K562 (cell line): ENCODE results near the gene RNF19B. TPM values are rescaled to one million over a fixed set of nuclear protein-coding genes. Genes with fewer than 3 reads are reported as not detected.

ENCODE experiments used
- ATAC-seq: fragments of 200-7000 bp; cut with Tn5 transposase; 3 replicates; pipeline ENCODE4 v1.9.1; 2020; ENCODE audit warnings: moderate library complexity
- BruUV-seq: library from RNA; stranded (reverse); fragments of 400-500 nt; replicated peaks from 2 replicates; lab custom pipeline; 2021; lab: Mats Ljungman, UMichigan
- CTCF ChIA-PET: fragments of 300-600 bp; formaldehyde crosslinking; extraction: SDS; loops from one replicate; lab custom pipeline; 2021; ENCODE audit warnings: low intra/inter-chr PET ratio; lab: Yijun Ruan, JAX
- POLR2A ChIA-PET: fragments of 300-600, 350-650 bp; sonication (Branson Sonifier 250); formaldehyde crosslinking; extraction: SDS; loops from one replicate; lab custom pipeline; 2021; ENCODE audit warnings: antibody characterized with exemption, inconsistent platforms; lab: Yijun Ruan, JAX
- DNase-seq, 4 experiments: peaks; one replicate each; pipeline versions ENCODE4 v3.0.0 to v3.0.0-alpha.2; 2011 to 2018; ENCODE audit warnings: low spot score in 3 of 4, mixed read lengths in 3 of 4; ENCODE audit errors: extremely low read depth in 1 of 4
- FAIRE-seq: peaks from 2 replicates; lab custom pipeline; 2011; peaks lifted over from hg19 to GRCh38; lab: Jason Lieb, UNC
- H2AFZ ChIP-seq: 2 replicates; pipeline ENCODE4 v1.6.0; 2011; ENCODE audit warnings: low read depth, low read length, control low read depth, inconsistent platforms
- H3K27ac ChIP-seq: fragments of 200-600 bp; 3 replicates; pipeline ENCODE4 v1.8.0; 2011; ENCODE audit warnings: low read depth, mild to moderate bottlenecking, control low read depth, inconsistent platforms, low read length, moderate library complexity, mixed read lengths; ENCODE audit errors: extremely low read depth
- H3K27me3 ChIP-seq, 2 experiments: fragments of 300-600 bp in 1 of 2; 2 replicates in 1 of 2; 3 replicates in 1 of 2; pipeline versions ENCODE4 v1.6.0 to v1.8.0; 2011; ENCODE audit warnings: inconsistent platforms in 2 of 2, low read length in 2 of 2, mild to moderate bottlenecking in 1 of 2, mixed read lengths in 1 of 2, moderate library complexity in 1 of 2; ENCODE audit not compliant: control insufficient read depth in 2 of 2, insufficient read depth in 2 of 2
- H3K36me3 ChIP-seq: fragments of 300-600 bp; 3 replicates; pipeline ENCODE4 v1.8.0; 2011; ENCODE audit warnings: mild to moderate bottlenecking, low read length, inconsistent platforms; ENCODE audit not compliant: control insufficient read depth, insufficient read depth
- H3K4me1 ChIP-seq, 2 experiments: fragments of 200-600 bp in 1 of 2; replicated peaks in 1 of 2; 2 replicates in 1 of 2; 3 replicates in 1 of 2; pipeline versions ENCODE4 v1.5.1 to v1.8.0; 2011; ENCODE audit warnings: inconsistent platforms in 2 of 2, low read length in 2 of 2, mild to moderate bottlenecking in 1 of 2, mixed read lengths in 1 of 2, moderate library complexity in 1 of 2; ENCODE audit not compliant: control insufficient read depth in 2 of 2, insufficient read depth in 2 of 2
- H3K4me2 ChIP-seq: 2 replicates; pipeline ENCODE4 v1.6.1; 2011; ENCODE audit warnings: low read length, control low read depth, inconsistent platforms, mixed read lengths; ENCODE audit not compliant: insufficient read depth
- H3K4me3 ChIP-seq: fragments of 200-600 bp; sonication (generic), shearing (Covaris generic); 2 replicates; pipeline ENCODE4 v1.5.1; 2016; ENCODE audit warnings: control low read depth, inconsistent platforms
- H3K79me2 ChIP-seq: fragments of 200-600 bp; 3 replicates; pipeline ENCODE4 v1.8.0; 2011; ENCODE audit warnings: low read length, inconsistent platforms; ENCODE audit not compliant: control insufficient read depth, insufficient read depth
- H3K9ac ChIP-seq, 2 experiments: 2 replicates each; pipeline versions ENCODE4 v1.6.0 to v1.6.1; 2011; ENCODE audit warnings: low read depth in 2 of 2, low read length in 2 of 2, control low read depth in 1 of 2, inconsistent platforms in 1 of 2, mild to moderate bottlenecking in 1 of 2, mixed read lengths in 1 of 2; ENCODE audit not compliant: insufficient read depth in 1 of 2
- H3K9me1 ChIP-seq: one replicate; pipeline ENCODE4 v1.6.0; 2011; ENCODE audit warnings: inconsistent platforms, mild to moderate bottlenecking, low read length, moderate library complexity; ENCODE audit not compliant: control insufficient read depth, insufficient read depth
- H3K9me3 ChIP-seq: replicated peaks from 2 replicates; pipeline ENCODE4 v1.5.1; 2011; ENCODE audit warnings: low read depth, low read length, inconsistent platforms; ENCODE audit not compliant: control insufficient read depth, insufficient read depth
- H4K20me1 ChIP-seq: replicated peaks from 2 replicates; pipeline ENCODE4 v1.6.1; 2011; ENCODE audit warnings: low read length, inconsistent platforms, mixed read lengths; ENCODE audit not compliant: control insufficient read depth, insufficient read depth
- C11orf30 ChIP-seq: fragments of 450-650 bp; IDR thresholded peaks from 2 replicates; pipeline ENCODE4 v1.6.1; 2016; ENCODE audit warnings: low read depth, mild to moderate bottlenecking
- CBX1 ChIP-seq: sonication (generic); IDR thresholded peaks from 2 replicates; pipeline ENCODE4 v1.6.1; 2016; ENCODE audit warnings: antibody characterized with exemption, low read depth, mild to moderate bottlenecking
- FUS ChIP-seq: fragments of 200-400 bp; formaldehyde crosslinking; optimal IDR thresholded peaks from 2 replicates; pipeline ENCODE3; 2017; ENCODE audit warnings: low read depth, low read length
- HSF4 ChIP-seq: fragments of 250-450 bp; sonication (Bioruptor Pico); IDR thresholded peaks from 2 replicates; pipeline ENCODE4 v2.1.2; 2022; ENCODE audit warnings: mild to moderate bottlenecking, moderate library complexity, borderline replicate concordance
- MCM5 ChIP-seq: fragments of 450-650 bp; IDR thresholded peaks from 2 replicates; pipeline ENCODE4 v1.6.1; 2016; ENCODE audit warnings: low read depth
- SP1 ChIP-seq: sonication (generic); formaldehyde crosslinking; IDR thresholded peaks from 2 replicates; pipeline ENCODE4 v1.8.1; 2022; ENCODE audit warnings: mild to moderate bottlenecking, missing genetic modification reagents
- XRCC5 ChIP-seq: fragments of 200-400 bp; formaldehyde crosslinking; IDR thresholded peaks from 2 replicates; pipeline ENCODE4 v1.6.1; 2017; ENCODE audit warnings: low read depth, mild to moderate bottlenecking, low read length
- ZNF444 ChIP-seq: fragments of 250-450 bp; sonication (Bioruptor Pico); IDR thresholded peaks from 2 replicates; pipeline ENCODE4 v1.4.0; 2020; ENCODE audit warnings: mild to moderate bottlenecking, moderate library complexity
- WGBS: fragments of 100-300 bp; shearing (Covaris generic); methylation state at CpG from one replicate; pipeline ENCODE4 v1.1.6; 2016; ENCODE audit warnings: low coverage, mixed read lengths; ENCODE audit not compliant: insufficient coverage; ENCODE audit errors: missing lambda C conversion rate; 5-methylcytosine and 5-hydroxymethylcytosine counted together
- in situ Hi-C: fragments of 300-500 bp; cut with MboI; formaldehyde crosslinking; loops from 4 replicates; pipeline ENCODE4 v1.15.0; 2018; ENCODE audit warnings: inconsistent platforms, mixed read lengths
- intact Hi-C: fragments of 100-400 bp; cut with micrococcal nuclease; formaldehyde crosslinking; loops from 2 replicates; pipeline ENCODE4 v1.14.2; 2022
- polyA plus RNA-seq, 8 experiments: library from polyadenylated mRNA; depleted of rRNA in 4 of 8; stranded (reverse) in 5 of 8; unstranded in 3 of 8; fragments of >200 nt; fragmentation: Nextera tagmentation in 2 of 8; fragmentation: Illumina TruSeq in 1 of 8; extraction: Ambion mirVana in 2 of 8; extraction: Trizol in 1 of 8; gene quantifications; 2 replicates each; pipeline versions ENCODE4 v1.2.1 to v1.2.3, GENCODE V29; 2011 to 2014; ENCODE audit warnings: inconsistent platforms in 1 of 8, missing spikeins in 1 of 8
- total RNA-seq, 7 experiments: library from RNA; depleted of rRNA in 6 of 7; stranded (reverse); fragments of >200 nt in 6 of 7; fragmentation: Illumina TruSeq in 2 of 7; extraction: Trizol in 2 of 7; gene quantifications; 2 replicates each; pipeline versions ENCODE4 v1.2.1 to v1.2.3, GENCODE V29; 2011 to 2021; ENCODE audit warnings: low replicate concordance in 1 of 7
- TF ChIP-seq, protein P1 (sequence below): fragments of 450-650 bp; formaldehyde crosslinking; conservative IDR thresholded peaks from 2 replicates; pipeline ENCODE4 v1.4.0; 2022; ENCODE audit warnings: mild to moderate bottlenecking, missing genetic modification characterization
- TF ChIP-seq, protein P2 (sequence below): fragments of 450-650 bp; formaldehyde crosslinking; IDR thresholded peaks from 2 replicates; pipeline ENCODE4 v1.4.0; 2020; ENCODE audit warnings: mild to moderate bottlenecking, moderate library complexity

The RNF19B gene
- total and polyA plus RNA-seq, 9 of the 15 experiments (the other 6 are each of a cell fraction or from before 2014, with no cell fraction given): 2.6 to 14.9 (median 10.1) TPM

DNA sequence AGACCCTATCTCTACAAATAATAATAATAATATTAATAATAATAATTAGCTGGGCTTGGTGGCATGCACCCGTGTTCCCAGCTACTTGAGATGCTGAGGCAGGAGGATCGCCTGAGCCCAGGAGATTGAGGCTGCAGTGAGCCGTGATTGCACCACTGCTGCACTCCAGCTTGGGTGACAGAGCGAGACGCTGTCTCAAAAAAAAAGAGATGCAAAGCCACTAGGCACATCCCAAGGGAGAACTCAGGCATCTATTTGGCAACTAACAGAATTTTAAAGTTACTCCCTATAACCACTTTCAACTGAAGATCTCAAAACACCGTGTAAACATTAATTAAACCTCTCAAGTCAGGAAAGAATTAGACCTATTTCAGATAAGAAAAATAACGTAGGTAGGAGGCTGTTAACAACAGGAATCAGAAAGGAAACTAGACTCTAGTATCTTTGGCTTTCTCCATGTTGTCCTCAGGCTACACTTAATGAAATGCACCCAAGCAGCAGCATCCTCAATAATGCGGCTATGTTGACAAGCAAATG lies 3.7 kb downstream of the RNF19B start (continued):
- TF ChIP-seq, protein P1, sequence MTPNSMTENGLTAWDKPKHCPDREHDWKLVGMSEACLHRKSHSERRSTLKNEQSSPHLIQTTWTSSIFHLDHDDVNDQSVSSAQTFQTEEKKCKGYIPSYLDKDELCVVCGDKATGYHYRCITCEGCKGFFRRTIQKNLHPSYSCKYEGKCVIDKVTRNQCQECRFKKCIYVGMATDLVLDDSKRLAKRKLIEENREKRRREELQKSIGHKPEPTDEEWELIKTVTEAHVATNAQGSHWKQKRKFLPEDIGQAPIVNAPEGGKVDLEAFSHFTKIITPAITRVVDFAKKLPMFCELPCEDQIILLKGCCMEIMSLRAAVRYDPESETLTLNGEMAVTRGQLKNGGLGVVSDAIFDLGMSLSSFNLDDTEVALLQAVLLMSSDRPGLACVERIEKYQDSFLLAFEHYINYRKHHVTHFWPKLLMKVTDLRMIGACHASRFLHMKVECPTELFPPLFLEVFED (CRISPR knock-in tag): no peak
- TF ChIP-seq MCM5: no peak

DNA sequence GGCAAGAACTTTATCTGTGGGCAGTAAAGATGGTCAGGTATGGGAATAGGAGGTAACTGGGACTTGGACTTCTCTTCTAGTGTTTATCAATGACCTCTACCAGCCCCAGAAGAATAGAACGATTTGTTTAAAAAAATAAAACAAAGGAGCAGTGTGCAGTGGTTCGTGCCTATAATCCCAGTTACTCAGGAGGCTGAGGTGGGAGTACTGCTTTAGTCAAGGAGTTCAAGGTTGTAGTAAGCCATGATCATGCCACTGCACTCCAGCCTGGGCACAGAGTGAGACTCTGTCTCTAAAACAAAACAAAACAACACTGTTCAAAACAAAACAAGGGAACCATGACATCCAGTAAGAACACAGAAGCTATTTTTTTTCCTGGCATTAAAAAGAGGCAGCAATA lies 4.3 kb downstream of the RNF19B start:
- Histone ChIP-seq H3K4me3 (no peak overlapping the region), H3K4me2 (no peak overlapping the region), H3K9me3 (no peaks in the 10 kb centered on the region), H3K4me1 (peaks cover 14 to 27% of the 10 kb centered on the region in 2 experiments), H4K20me1 (peaks cover 19% of the 10 kb centered on the region), H3K27ac (no peak overlapping the region), H3K79me2 (peaks cover 38% of the 10 kb centered on the region), H3K36me3 (no peaks in the 10 kb centered on the region), H2AFZ (no peak overlapping the region), H3K9ac (no peak overlapping the region), H3K27me3 (no peaks in the 10 kb centered on the region), H3K9me1 (no peaks in the 10 kb centered on the region)
- no TSS peak for BruUV-seq
- in situ Hi-C loops: no loop called here
- FAIRE-seq (no peak), DNase-seq (no peak), ATAC-seq (no peak)
- CTCF ChIA-PET: no interaction called here
- POLR2A ChIA-PET: interaction anchor here (0.7 kb wide), 1 partner anchor 10 kb away, joined by 3 read pairs; no protein-coding TSS in a partner anchor
- 26% methylated on average over 2 of the region's 2 CpGs for WGBS
- intact Hi-C loops: loop anchor here (5.0 kb wide), 1 partner anchor 47 kb away; no protein-coding TSS in a partner anchor
- TF ChIP-seq ZNF444 (no peak), CBX1 (no peak), XRCC5 (no peak), FUS (no peak), HSF4 (CRISPR knock-in tag) (no peak), SP1 (CRISPR knock-in tag) (no peak), C11orf30 (no peak)
- TF ChIP-seq, protein P2, sequence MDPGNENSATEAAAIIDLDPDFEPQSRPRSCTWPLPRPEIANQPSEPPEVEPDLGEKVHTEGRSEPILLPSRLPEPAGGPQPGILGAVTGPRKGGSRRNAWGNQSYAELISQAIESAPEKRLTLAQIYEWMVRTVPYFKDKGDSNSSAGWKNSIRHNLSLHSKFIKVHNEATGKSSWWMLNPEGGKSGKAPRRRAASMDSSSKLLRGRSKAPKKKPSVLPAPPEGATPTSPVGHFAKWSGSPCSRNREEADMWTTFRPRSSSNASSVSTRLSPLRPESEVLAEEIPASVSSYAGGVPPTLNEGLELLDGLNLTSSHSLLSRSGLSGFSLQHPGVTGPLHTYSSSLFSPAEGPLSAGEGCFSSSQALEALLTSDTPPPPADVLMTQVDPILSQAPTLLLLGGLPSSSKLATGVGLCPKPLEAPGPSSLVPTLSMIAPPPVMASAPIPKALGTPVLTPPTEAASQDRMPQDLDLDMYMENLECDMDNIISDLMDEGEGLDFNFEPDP (CRISPR knock-in tag): no peak
